IMR-90 (cell line): ENCODE results near the gene ZNF827.

Experiments
- MXI1 ChIP-seq: IDR thresholded peaks from 2 replicates; pipeline ENCODE4 v1.6.1; 2012; ENCODE audit warnings: low read depth, mild to moderate bottlenecking, low read length, moderate library complexity, borderline replicate concordance
- TF ChIP-seq, protein P1 (sequence below): conservative IDR thresholded peaks from 2 replicates; pipeline ENCODE4 v1.5.1; 2012; ENCODE audit warnings: mild to moderate bottlenecking, low read depth, low read length, improper control_type of control experiment

DNA sequence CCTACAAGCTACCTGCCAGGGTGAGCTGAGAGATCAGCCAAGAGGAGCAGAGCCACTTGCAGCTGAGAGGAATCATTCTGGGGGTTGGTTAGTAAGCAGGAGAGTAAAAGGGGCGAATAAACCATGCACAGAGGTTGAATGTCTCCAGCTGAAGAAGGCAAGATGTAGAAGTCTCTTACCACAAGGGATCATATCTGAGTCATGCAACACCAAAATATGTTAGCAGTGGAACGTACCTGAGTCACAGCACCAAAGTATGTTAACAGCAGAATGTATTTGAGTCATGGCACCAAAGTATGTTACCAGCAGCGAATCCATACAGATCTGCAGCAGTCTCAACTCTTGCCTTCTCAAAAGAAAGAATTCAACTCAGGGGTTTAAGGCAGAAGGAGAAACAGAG lies 228.8 kb downstream of the ZNF827 start:
- TF ChIP-seq MXI1 = no peak
- TF ChIP-seq, protein P1, sequence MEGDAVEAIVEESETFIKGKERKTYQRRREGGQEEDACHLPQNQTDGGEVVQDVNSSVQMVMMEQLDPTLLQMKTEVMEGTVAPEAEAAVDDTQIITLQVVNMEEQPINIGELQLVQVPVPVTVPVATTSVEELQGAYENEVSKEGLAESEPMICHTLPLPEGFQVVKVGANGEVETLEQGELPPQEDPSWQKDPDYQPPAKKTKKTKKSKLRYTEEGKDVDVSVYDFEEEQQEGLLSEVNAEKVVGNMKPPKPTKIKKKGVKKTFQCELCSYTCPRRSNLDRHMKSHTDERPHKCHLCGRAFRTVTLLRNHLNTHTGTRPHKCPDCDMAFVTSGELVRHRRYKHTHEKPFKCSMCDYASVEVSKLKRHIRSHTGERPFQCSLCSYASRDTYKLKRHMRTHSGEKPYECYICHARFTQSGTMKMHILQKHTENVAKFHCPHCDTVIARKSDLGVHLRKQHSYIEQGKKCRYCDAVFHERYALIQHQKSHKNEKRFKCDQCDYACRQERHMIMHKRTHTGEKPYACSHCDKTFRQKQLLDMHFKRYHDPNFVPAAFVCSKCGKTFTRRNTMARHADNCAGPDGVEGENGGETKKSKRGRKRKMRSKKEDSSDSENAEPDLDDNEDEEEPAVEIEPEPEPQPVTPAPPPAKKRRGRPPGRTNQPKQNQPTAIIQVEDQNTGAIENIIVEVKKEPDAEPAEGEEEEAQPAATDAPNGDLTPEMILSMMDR = no peak
